IPS-18a (cell line): ENCODE data around the gene ATP8A2.
"Not testable (repeated sequence)": the region's sequence is repeated elsewhere in the genome, so short reads cannot be mapped to it uniquely, and the experiment has no call there.

Experiments used
- H3K27ac ChIP-seq: one replicate; pipeline ENCODE4 v1.5.1; 2013; ENCODE audit warnings: low read length
- H3K27me3 ChIP-seq: one replicate; pipeline ENCODE4 v1.6.1; 2013; ENCODE audit warnings: mild to moderate bottlenecking, low read length; ENCODE audit not compliant: control insufficient read depth, insufficient read depth
- H3K36me3 ChIP-seq: one replicate; pipeline ENCODE4 v1.6.1; 2013; ENCODE audit warnings: low read depth, low read length; ENCODE audit not compliant: control insufficient read depth
- H3K4me1 ChIP-seq: one replicate; pipeline ENCODE4 v1.6.1; 2013; ENCODE audit warnings: low read depth, low read length; ENCODE audit not compliant: control insufficient read depth
- H3K4me3 ChIP-seq: one replicate; pipeline ENCODE4 v1.5.1; 2013; ENCODE audit warnings: low read length
- H3K9ac ChIP-seq: one replicate; pipeline ENCODE4 v1.6.1; 2013; ENCODE audit warnings: mild to moderate bottlenecking, low read length, moderate library complexity
- H3K9me3 ChIP-seq: one replicate; pipeline ENCODE4 v1.6.1; 2013; ENCODE audit warnings: low read depth, low read length; ENCODE audit not compliant: control insufficient read depth

Gene ATP8A2

GRCh38 chr13:25943081-25943480, 571.3 kb downstream of the ATP8A2 start:
- H3K4me1 ChIP-seq: peaks cover 3% of the 10 kb centered on the region
- H3K9me3 ChIP-seq: no peaks in the 10 kb centered on the region
- no peaks in the 10 kb centered on the region for H3K36me3 ChIP-seq
- no peak overlapping the region for H3K27ac ChIP-seq
- no peaks in the 10 kb centered on the region for H3K27me3 ChIP-seq
- H3K4me3 ChIP-seq: no peak overlapping the region
- H3K9ac ChIP-seq: no peak overlapping the region

- Histone ChIP-seq H3K27ac (no peak overlapping the region), H3K36me3 (no peaks in the 10 kb centered on the region), H3K9me3 (no peaks in the 10 kb centered on the region), H3K9ac (no peak overlapping the region), H3K4me3 (no peak overlapping the region), H3K4me1 (peaks cover 3% of the 10 kb centered on the region), H3K27me3 (no peaks in the 10 kb centered on the region)
These were observed 571.9 kb downstream of the ATP8A2 start for GRCh38 chr13:25943658-25944057.

DNA sequence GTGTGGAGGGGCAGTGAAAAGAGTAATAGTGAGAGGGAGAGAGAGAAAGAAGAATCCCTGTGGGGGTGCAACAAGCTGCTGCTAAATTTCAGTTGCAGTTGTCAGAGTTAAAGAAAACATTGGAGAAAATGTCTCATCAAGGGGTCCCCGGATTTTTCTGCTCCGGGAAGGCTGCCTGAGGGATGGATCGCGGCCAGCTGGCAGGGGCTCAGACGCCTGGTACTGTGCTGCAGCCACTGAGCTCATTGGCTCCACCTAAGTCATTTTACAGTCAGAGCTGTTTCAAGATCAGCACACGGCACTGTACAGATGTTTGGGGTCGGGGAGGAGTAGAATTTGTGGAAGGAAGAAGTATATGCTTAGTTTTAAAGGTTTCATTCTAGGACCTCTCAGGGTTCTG, 573.8 kb downstream of the ATP8A2 start:
- Histone ChIP-seq H3K27me3 (no peaks in the 10 kb centered on the region), H3K36me3 (no peaks in the 10 kb centered on the region), H3K27ac (no peak overlapping the region), H3K4me3 (no peak overlapping the region), H3K4me1 (peaks cover 3% of the 10 kb centered on the region), H3K9ac (no peak overlapping the region), H3K9me3 (no peaks in the 10 kb centered on the region)

- no peaks in the 10 kb centered on the region for H3K9me3 ChIP-seq
- H3K9ac ChIP-seq: no peak overlapping the region
- H3K36me3 ChIP-seq: no peaks in the 10 kb centered on the region
- H3K4me1 ChIP-seq: peaks cover under 1% of the 10 kb centered on the region
- H3K27me3 ChIP-seq: no peaks in the 10 kb centered on the region
- no peak overlapping the region for H3K27ac ChIP-seq
- H3K4me3 ChIP-seq: no peak overlapping the region
These were observed 574.5 kb downstream of the ATP8A2 start for GRCh38 chr13:25946321-25946720.

DNA sequence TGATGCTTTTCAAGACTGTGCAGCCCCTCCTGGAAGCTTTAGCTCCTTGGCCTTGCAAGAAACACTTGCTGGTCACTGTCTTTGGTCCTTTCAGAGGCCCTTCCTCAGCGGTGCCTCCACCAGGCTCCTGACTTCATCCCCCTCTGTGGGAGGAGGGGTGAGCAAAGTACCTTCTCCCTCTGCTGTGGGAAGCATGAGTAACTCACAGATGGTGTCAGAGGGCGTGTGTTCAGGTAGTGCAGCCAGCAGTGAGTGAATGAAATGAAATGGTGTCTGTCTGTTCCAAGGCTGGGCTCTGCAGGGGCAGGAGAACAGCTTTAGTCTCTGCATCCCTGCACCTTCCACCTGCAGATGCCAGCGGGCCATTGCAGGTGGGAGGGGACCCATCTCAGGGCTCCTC, 577.1 kb downstream of the ATP8A2 start:
- H3K27ac ChIP-seq: no peak overlapping the region
- H3K4me1 ChIP-seq: no peaks in the 10 kb centered on the region
- no peaks in the 10 kb centered on the region for H3K36me3 ChIP-seq
- no peak overlapping the region for H3K9ac ChIP-seq
- no peaks in the 10 kb centered on the region for H3K27me3 ChIP-seq
- no peaks in the 10 kb centered on the region for H3K9me3 ChIP-seq
- no peak overlapping the region for H3K4me3 ChIP-seq

GRCh38 chr13:25951831-25952230, 580.1 kb downstream of the ATP8A2 start:
- Histone ChIP-seq H3K9me3 (no peaks in the 10 kb centered on the region), H3K4me3 (no peak overlapping the region), H3K4me1 (no peaks in the 10 kb centered on the region), H3K27ac (no peak overlapping the region), H3K27me3 (no peaks in the 10 kb centered on the region), H3K36me3 (no peaks in the 10 kb centered on the region), H3K9ac (no peak overlapping the region)

DNA sequence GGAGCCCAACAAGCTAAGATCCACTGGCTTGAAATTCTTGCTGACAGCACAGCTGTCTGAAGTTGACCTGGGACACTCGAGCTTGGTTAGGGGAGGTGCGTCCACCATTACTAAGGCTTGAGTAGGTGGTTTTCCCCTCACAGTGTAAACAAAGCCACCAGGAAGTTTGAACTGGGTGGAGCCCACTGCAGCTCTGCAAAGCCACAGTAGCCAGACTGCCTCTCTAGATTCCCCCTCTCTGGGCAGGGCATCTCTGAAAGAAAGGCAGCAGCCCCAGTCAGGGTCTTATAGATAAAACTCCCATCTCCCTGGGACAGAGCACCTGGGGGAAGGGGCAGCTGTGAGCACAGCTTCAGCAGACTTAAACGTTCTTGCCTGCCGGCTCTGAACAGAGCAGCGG, 582.3 kb downstream of the ATP8A2 start:
- H3K36me3 ChIP-seq, H3K9me3 ChIP-seq, H3K27me3 ChIP-seq, H3K27ac ChIP-seq, H3K4me3 ChIP-seq, H3K9ac ChIP-seq, H3K4me1 ChIP-seq: not testable (repeated sequence)

DNA sequence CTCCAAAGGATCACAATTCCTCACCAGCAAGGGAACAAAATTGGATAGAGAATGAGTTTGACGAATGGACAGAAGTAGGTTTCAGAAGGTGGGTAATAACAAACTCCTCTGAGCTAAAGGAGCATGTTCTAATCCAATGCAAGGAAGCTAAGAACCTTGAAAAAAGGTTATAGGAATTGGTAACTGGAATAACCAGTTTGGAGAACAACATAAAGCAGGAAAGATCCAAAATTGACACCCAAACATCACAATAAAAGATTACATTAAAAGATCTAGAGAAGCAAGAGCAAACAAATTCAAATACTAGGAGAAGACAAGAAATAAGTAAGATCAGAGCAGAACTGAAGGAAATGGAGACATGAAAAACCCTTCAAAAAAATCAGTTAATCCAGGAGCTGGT, 583.2 kb downstream of the ATP8A2 start:
- H3K27me3 ChIP-seq, H3K9me3 ChIP-seq, H3K9ac ChIP-seq, H3K36me3 ChIP-seq, H3K4me3 ChIP-seq, H3K4me1 ChIP-seq, H3K27ac ChIP-seq: not testable (repeated sequence)

GRCh38 chr13:25958986-25959385, 587.2 kb downstream of the ATP8A2 start:
- no peak overlapping the region for H3K4me3 ChIP-seq
- no peaks in the 10 kb centered on the region for H3K9me3 ChIP-seq
- no peaks in the 10 kb centered on the region for H3K4me1 ChIP-seq
- H3K27me3 ChIP-seq: no peaks in the 10 kb centered on the region
- no peak overlapping the region for H3K27ac ChIP-seq
- no peaks in the 10 kb centered on the region for H3K36me3 ChIP-seq
- H3K9ac ChIP-seq: no peak overlapping the region

- no peak overlapping the region for H3K9ac ChIP-seq
- no peaks in the 10 kb centered on the region for H3K4me1 ChIP-seq
- no peaks in the 10 kb centered on the region for H3K27me3 ChIP-seq
- H3K4me3 ChIP-seq: no peak overlapping the region
- H3K27ac ChIP-seq: no peak overlapping the region
- H3K9me3 ChIP-seq: no peaks in the 10 kb centered on the region
- H3K36me3 ChIP-seq: no peaks in the 10 kb centered on the region
These were observed 589.5 kb downstream of the ATP8A2 start for GRCh38 chr13:25961294-25961693.

- no peaks in the 10 kb centered on the region for H3K36me3 ChIP-seq
- no peaks in the 10 kb centered on the region for H3K9me3 ChIP-seq
- peaks cover 14% of the 10 kb centered on the region for H3K4me1 ChIP-seq
- peaks cover 6% of the 10 kb centered on the region for H3K27me3 ChIP-seq
- no peak overlapping the region for H3K9ac ChIP-seq
- no peak overlapping the region for H3K27ac ChIP-seq
- H3K4me3 ChIP-seq: no peak overlapping the region
These were observed 591.9 kb downstream of the ATP8A2 start for GRCh38 chr13:25963674-25964073.

DNA sequence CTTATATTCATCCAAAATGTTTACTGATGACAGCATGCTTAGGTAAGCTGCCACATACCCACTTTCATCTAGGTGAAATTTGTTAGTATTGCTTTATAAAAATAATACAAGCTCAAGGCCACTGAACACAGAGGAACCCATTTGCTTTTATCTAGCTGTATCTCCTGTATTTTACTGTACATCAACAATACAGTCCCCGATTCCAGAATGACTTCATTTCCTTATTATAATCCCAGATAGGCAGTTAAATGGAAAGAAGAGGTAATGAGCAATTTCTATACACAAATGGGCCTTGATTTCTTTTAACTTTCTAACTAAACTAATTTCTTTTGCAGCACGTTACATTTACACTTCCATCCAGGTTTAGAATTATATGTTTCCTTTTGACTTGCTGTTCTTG, 593.8 kb downstream of the ATP8A2 start:
- Histone ChIP-seq H3K36me3 (no peaks in the 10 kb centered on the region), H3K9ac (no peak overlapping the region), H3K27ac (no peak overlapping the region), H3K4me3 (no peak overlapping the region), H3K9me3 (no peaks in the 10 kb centered on the region), H3K4me1 (peaks cover 26% of the 10 kb centered on the region), H3K27me3 (peaks cover 20% of the 10 kb centered on the region)
